Kidney (tissue), 14 donors: Measurements from ENCODE around the gene SOBP. TPM values are rescaled to one million over a fixed set of nuclear protein-coding genes. Genes with fewer than 3 reads are reported as not detected.

Source experiments
- DNase-seq, 5 donors: peaks; one replicate each; pipeline ENCODE4 v3.0.0-alpha.2; 2013 to 2020
- FAIRE-seq: peaks from 2 replicates; lab custom pipeline; 2012; peaks lifted over from hg19 to GRCh38; lab: Jason Lieb, UNC
- H3K27ac ChIP-seq, 2 donors: one replicate each; pipeline ENCODE4 v1.7.0; 2013; ENCODE audit warnings: low read depth in 2 of 2, low read length in 2 of 2, inconsistent platforms in 1 of 2
- H3K27me3 ChIP-seq: one replicate; pipeline ENCODE4 v1.7.1; 2013; ENCODE audit warnings: low read length, inconsistent platforms; ENCODE audit not compliant: control insufficient read depth, insufficient read depth
- H3K36me3 ChIP-seq, 3 donors: one replicate each; pipeline versions ENCODE4 v1.7.0 to v1.7.1; 2013; ENCODE audit warnings: low read length in 3 of 3, control low read depth in 1 of 3, inconsistent platforms in 1 of 3; ENCODE audit not compliant: insufficient read depth in 3 of 3, control insufficient read depth in 2 of 3
- H3K4me1 ChIP-seq, 3 donors: one replicate each; pipeline versions ENCODE4 v1.7.0 to v1.7.1; 2013; ENCODE audit warnings: low read length in 3 of 3, inconsistent platforms in 1 of 3, low read depth in 1 of 3; ENCODE audit not compliant: control insufficient read depth in 2 of 3, insufficient read depth in 2 of 3
- H3K4me3 ChIP-seq, 3 donors: one replicate each; pipeline versions ENCODE4 v1.7.0 to v1.8.1; 2013; ENCODE audit warnings: low read length in 3 of 3, control low read depth in 1 of 3, inconsistent platforms in 1 of 3
- H3K9ac ChIP-seq, 3 donors: one replicate each; pipeline versions ENCODE4 v1.7.0 to v1.7.1; 2013; ENCODE audit warnings: low read length in 3 of 3, control low read depth in 1 of 3, inconsistent platforms in 1 of 3
- H3K9me3 ChIP-seq, 3 donors: one replicate each; pipeline versions ENCODE4 v1.7.0 to v1.7.1; 2013; ENCODE audit warnings: low read length in 3 of 3, control low read depth in 1 of 3, inconsistent platforms in 1 of 3; ENCODE audit not compliant: control insufficient read depth in 2 of 3, insufficient read depth in 1 of 3
- intact Hi-C: fragments of 100-400 bp; cut with DNase I; formaldehyde crosslinking; loops from one replicate; pipeline ENCODE4 v1.11.1; 2022
- polyA plus RNA-seq: library from polyadenylated mRNA; stranded (reverse); fragments of 350-450 nt; fragmentation: Illumina TruSeq; extraction: RNeasy Lipid Tissue Mini Kit (QIAGEN cat#74804); gene quantifications from one replicate; pipeline ENCODE4 v1.2.3, GENCODE V29; 2014; ENCODE audit warnings: low read depth, low replicate concordance; ENCODE audit not compliant: insufficient read depth
- total RNA-seq: library from RNA; stranded (reverse); fragmentation: NEBNext Ultra II Directional; extraction: Animal tissue kit (Norgen Biotek cat#: 25700); gene quantifications from one replicate; pipeline ENCODE4 v1.2.1, GENCODE V29; 2021
- TF ChIP-seq, protein P1 (sequence below): IDR thresholded peaks from 3 replicates; pipeline ENCODE4 v1.5.1; 2012; ENCODE audit warnings: mild to moderate bottlenecking, moderate library complexity, borderline replicate concordance; ENCODE audit not compliant: insufficient read depth; ENCODE audit errors: extremely low read depth
- donor health status: control.
- donor health status: control.
- donor health status: control.
- donor health status: control.
- donor health status: control.
- donor health status: DM: yes; HTN: yes; CAD: no.
- donor health status: Normal renal cell carcinoma (clear cell type).

SOBP gene
- total and polyA plus RNA-seq, 2 donors from 2014 or later, result 5.4 to 9.5 TPM

DNA sequence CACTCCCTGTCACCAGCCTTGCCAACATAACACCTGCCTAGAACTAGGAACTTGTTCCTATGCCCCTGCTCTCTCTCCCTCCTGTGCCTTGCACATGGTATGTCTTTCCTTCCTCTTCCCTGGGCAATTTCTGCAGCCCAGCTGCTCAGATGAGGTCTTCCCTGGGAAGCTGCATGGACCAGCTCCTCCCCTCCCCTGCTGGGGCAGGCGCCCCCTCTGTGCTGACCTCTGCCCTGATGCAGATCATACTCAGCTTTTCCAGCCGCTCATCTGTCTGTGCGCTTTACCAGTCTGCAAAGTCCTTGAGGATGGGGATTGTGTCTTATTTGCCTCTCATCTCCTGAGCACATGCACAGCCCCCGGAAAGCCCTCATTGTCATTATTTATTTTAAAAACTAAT lies 172.4 kb downstream of the SOBP start:
- FAIRE-seq, result no peak
- TF ChIP-seq, protein P1, sequence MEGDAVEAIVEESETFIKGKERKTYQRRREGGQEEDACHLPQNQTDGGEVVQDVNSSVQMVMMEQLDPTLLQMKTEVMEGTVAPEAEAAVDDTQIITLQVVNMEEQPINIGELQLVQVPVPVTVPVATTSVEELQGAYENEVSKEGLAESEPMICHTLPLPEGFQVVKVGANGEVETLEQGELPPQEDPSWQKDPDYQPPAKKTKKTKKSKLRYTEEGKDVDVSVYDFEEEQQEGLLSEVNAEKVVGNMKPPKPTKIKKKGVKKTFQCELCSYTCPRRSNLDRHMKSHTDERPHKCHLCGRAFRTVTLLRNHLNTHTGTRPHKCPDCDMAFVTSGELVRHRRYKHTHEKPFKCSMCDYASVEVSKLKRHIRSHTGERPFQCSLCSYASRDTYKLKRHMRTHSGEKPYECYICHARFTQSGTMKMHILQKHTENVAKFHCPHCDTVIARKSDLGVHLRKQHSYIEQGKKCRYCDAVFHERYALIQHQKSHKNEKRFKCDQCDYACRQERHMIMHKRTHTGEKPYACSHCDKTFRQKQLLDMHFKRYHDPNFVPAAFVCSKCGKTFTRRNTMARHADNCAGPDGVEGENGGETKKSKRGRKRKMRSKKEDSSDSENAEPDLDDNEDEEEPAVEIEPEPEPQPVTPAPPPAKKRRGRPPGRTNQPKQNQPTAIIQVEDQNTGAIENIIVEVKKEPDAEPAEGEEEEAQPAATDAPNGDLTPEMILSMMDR, result no peak
- intact Hi-C loops, result no loop called here
- Histone ChIP-seq H3K36me3 (no peaks in the 10 kb centered on the region), H3K4me1 (peaks cover 0 to 11% (median 0%) of the 10 kb centered on the region in 3 donors), H3K4me3 (no peak overlapping the region), H3K9ac (no peak overlapping the region), H3K27ac (no peak overlapping the region), H3K27me3 (no peaks in the 10 kb centered on the region), H3K9me3 (no peaks in the 10 kb centered on the region)
- DNase-seq, result peak in 1 of 5 donors; percentile 47

DNA sequence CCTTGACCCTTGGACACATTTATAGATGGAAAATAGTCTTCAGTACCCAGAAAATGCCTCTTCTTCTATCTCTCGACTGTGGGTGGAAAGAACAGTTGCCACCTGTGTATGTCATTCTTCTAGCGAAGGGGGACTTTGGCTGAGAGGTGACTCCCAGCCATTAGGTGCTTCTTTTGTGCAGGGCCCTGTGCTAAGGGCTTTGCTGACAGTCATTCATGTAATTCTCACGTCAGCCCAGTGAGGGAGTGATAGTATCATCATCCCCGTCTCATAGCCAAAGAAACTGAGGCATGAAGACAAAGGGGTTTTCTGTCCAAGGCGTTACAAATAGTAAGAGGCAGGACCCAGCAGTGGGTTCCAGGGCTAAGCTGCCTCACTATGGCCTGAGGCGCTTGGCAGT lies 173.4 kb downstream of the SOBP start:
- no peaks in the 10 kb centered on the region for H3K27me3 ChIP-seq
- peaks cover 0 to 10% (median 0%) of the 10 kb centered on the region in 3 donors for H3K4me1 ChIP-seq
- no peak for FAIRE-seq
- TF ChIP-seq, protein P1, result no peak
- no peak for DNase-seq
- intact Hi-C loops, result no loop called here
- no peak overlapping the region for H3K27ac ChIP-seq
- H3K4me3 ChIP-seq, result no peak overlapping the region
- H3K9ac ChIP-seq, result no peak overlapping the region
- no peaks in the 10 kb centered on the region for H3K9me3 ChIP-seq
- H3K36me3 ChIP-seq, result no peaks in the 10 kb centered on the region

DNA sequence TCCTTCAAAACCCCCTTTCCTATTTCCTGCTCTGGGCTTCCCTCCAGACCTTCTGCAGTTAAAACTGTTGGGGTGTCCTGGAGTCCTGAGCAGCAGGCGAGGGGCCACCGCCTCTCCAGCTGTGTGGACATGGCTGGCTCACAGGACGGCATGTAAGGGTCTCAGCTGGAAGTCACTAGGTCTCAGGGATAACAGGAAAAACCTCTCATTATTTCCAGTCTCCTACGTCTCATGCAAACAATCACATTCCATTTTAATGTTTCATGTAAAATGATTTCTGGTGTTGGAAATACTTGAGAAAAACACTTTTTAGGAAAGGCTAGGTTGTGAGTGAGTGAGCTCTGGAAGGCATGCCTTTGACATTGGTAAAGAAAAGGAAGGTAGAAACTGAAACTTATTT lies 175.5 kb downstream of the SOBP start:
- TF ChIP-seq, protein P1, result no peak
- no peak overlapping the region for H3K4me3 ChIP-seq
- no peaks in the 10 kb centered on the region for H3K9me3 ChIP-seq
- no peaks in the 10 kb centered on the region for H3K27me3 ChIP-seq
- no peak overlapping the region for H3K27ac ChIP-seq
- FAIRE-seq (no peak), DNase-seq (peak in 1 of 5 donors; percentile 44)
- H3K4me1 ChIP-seq, result peaks cover 0 to 10% (median 0%) of the 10 kb centered on the region in 3 donors
- intact Hi-C loops, result no loop called here
- H3K9ac ChIP-seq, result no peak overlapping the region
- H3K36me3 ChIP-seq, result no peaks in the 10 kb centered on the region
